Immature natural killer cell (primary cell): ENCODE results near the gene LMAN1. TPM values are rescaled to one million over a fixed set of nuclear protein-coding genes. Genes with fewer than 3 reads are reported as not detected.

Experiments
- polyA plus RNA-seq, 3 donors: library from polyadenylated mRNA; unstranded; fragments of 300-500 nt; fragmentation: Illumina TruSeq; gene quantifications; one replicate each; pipeline ENCODE4 v1.2.3, GENCODE V29; 2021

The LMAN1 gene
- polyA plus RNA-seq, 3 donors from 2014 or later, result 32.3 to 40.6 (median 34.8) TPM

Other genes with a start within 250 kb of the LMAN1 start
- gene SEC11C, start 219.4 kb downstream of the LMAN1 start, polyA plus RNA-seq, result 100 to 1,000 TPM; 206 to 280 (median 233) TPM
- not detected for gene GRP, start 139.1 kb downstream of the LMAN1 start, polyA plus RNA-seq
- not detected for gene RAX, start 85.8 kb downstream of the LMAN1 start, polyA plus RNA-seq
- not detected for gene CPLX4, start 40.6 kb downstream of the LMAN1 start, polyA plus RNA-seq